ENCODE measurements around the gene GOSR1. TPM values are rescaled to one million over a fixed set of nuclear protein-coding genes. Genes with fewer than 3 reads are reported as not detected.

GOSR1 gene
- total RNA-seq, 1 experiment from 2014 or later: 58.1 TPM

DNA sequence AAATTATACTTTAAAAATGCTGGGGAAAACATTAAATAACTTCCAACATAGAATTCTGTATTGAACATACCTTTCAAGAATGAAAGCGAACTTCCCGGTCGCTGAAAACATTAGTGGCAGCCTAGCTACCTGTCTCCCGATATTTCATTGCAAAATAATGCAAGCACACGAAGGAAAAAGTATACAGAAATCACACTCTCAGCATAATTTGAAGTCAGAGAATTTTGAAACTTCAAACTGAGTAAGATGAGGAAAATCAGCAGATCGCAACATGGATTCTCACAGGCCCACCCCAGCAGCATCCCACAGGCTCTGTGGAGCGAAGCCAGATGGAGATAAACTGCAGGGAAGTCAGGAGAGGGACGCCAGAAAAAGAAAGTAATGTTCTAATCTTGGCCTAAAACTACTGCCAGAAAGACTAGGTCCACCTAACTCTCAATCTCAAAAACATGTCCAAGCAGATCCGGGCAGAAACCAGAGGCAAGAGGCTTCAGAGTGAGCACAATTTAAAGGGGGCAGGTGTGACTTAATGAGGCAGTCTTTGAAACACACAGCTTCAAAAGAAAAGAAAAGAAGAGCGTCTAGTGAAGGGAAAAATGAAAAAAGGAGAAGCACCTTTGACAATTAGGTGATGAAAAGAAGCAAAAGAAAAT, 4.8 kb upstream of the GOSR1 start:
- no peaks in the 10 kb centered on the region; the same call in none of the 2 replicates for H3K27me3 Mint-ChIP-seq (ENCODE audit: low read depth)
- H3K79me1 ChIP-seq (ENCODE audit: insufficient read depth, low read depth, low read length, poor library complexity, severe bottlenecking): no peaks in the 10 kb centered on the region
- H2AK5ac ChIP-seq (ENCODE audit: insufficient read length, low read length): no peak overlapping the region
- no peak overlapping the region for H2BK15ac ChIP-seq (ENCODE audit: low read depth, low read length)
- no peaks in the 10 kb centered on the region for H3K23me2 ChIP-seq (ENCODE audit: insufficient read length, low read depth, low read length, poor library complexity, severe bottlenecking)
- H3K9me3 ChIP-seq (ENCODE audit: control insufficient read depth, low read depth, low read length): no peaks in the 10 kb centered on the region
- no CpG with 5 or more reads among the region's 10 CpGs for WGBS (ENCODE audit: extremely low coverage, insufficient read length, low lambda C conversion rate)
- no peak for DNase-seq
- peaks cover 0 to 2% (median 2%) of the 10 kb centered on the region in 3 experiments; a peak in 2 of 7 replicates for H3K36me3 Mint-ChIP-seq (ENCODE audit: insufficient read depth in 1 of 3, low read depth in 3 of 3)
- no peak overlapping the region for H3K4ac ChIP-seq (ENCODE audit: low read depth, low read length)
- no peak overlapping the region for H2BK5ac ChIP-seq (ENCODE audit: insufficient read length, low read length)
- TF ChIP-seq, protein P1, sequence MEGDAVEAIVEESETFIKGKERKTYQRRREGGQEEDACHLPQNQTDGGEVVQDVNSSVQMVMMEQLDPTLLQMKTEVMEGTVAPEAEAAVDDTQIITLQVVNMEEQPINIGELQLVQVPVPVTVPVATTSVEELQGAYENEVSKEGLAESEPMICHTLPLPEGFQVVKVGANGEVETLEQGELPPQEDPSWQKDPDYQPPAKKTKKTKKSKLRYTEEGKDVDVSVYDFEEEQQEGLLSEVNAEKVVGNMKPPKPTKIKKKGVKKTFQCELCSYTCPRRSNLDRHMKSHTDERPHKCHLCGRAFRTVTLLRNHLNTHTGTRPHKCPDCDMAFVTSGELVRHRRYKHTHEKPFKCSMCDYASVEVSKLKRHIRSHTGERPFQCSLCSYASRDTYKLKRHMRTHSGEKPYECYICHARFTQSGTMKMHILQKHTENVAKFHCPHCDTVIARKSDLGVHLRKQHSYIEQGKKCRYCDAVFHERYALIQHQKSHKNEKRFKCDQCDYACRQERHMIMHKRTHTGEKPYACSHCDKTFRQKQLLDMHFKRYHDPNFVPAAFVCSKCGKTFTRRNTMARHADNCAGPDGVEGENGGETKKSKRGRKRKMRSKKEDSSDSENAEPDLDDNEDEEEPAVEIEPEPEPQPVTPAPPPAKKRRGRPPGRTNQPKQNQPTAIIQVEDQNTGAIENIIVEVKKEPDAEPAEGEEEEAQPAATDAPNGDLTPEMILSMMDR (conservative IDR thresholded peaks at IDR 0.05): no peak
- no peak overlapping the region for H3K4me2 ChIP-seq (ENCODE audit: insufficient read depth, insufficient read length, low read length)
- peaks cover 7% of the 10 kb centered on the region in 2 experiments for H3K4me1 Mint-ChIP-seq
- no peaks in the 10 kb centered on the region for H4K20me1 ChIP-seq (ENCODE audit: control insufficient read depth, insufficient read depth, insufficient read length)
- H3T11ph ChIP-seq (ENCODE audit: low read length): no peak overlapping the region
- no peak overlapping the region for H2BK12ac ChIP-seq (ENCODE audit: insufficient read length, low read depth, low read length)
- H3K4me1 ChIP-seq (ENCODE audit: insufficient read depth, low read length): no peaks in the 10 kb centered on the region
- H2BK20ac ChIP-seq (ENCODE audit: low read depth, low read length, poor library complexity, severe bottlenecking): no peak overlapping the region
- no peaks in the 10 kb centered on the region; a peak in 1 of 5 replicates for H3K9me3 Mint-ChIP-seq
- no peak overlapping the region for H3K14ac ChIP-seq (ENCODE audit: insufficient read depth, low read length)
- no peaks in the 10 kb centered on the region for H3K79me2 ChIP-seq (ENCODE audit: insufficient read depth, low read length)
- H3K27ac Mint-ChIP-seq: no peak overlapping the region
- no peak overlapping the region for H4K5ac ChIP-seq (ENCODE audit: insufficient read length, low read depth, low read length)
- H2AFZ ChIP-seq (ENCODE audit: low read length): peak overlapping the region; percentile 45
- no peak overlapping the region for H4K8ac ChIP-seq (replicated peaks; ENCODE audit: insufficient read length, low read depth, low read length)
- H3K27ac ChIP-seq (ENCODE audit: insufficient read length, low read depth, low read length): no peak overlapping the region
- H3K56ac ChIP-seq (ENCODE audit: insufficient read length, low read depth, low read length): no peak overlapping the region
- H3K27me3 ChIP-seq (ENCODE audit: insufficient read depth, low read length): no peaks in the 10 kb centered on the region
- H3K18ac ChIP-seq (ENCODE audit: insufficient read length, low read depth, low read length): no peak overlapping the region
- no peak overlapping the region for H3K9ac ChIP-seq (ENCODE audit: extremely low read depth, insufficient read length, low read length)
- H3K4me3 Mint-ChIP-seq: no peak overlapping the region
- no peak overlapping the region for H3K23ac ChIP-seq (ENCODE audit: insufficient read length, low read depth, low read length)
- no peak overlapping the region for H4K91ac ChIP-seq (ENCODE audit: insufficient read length, low read depth, low read length)
- H2BK120ac ChIP-seq (ENCODE audit: low read depth, low read length, poor library complexity, severe bottlenecking): no peak overlapping the region
